HL-60 (cell line): ENCODE data around the gene SMIM7.

Source experiments
- CTCF ChIP-seq: IDR thresholded peaks from one replicate; pipeline ENCODE4 v1.5.1; 2011; ENCODE audit warnings: low read length, control low read depth, inconsistent platforms; ENCODE audit not compliant: insufficient read depth
- POLR2AphosphoS5 ChIP-seq: IDR thresholded peaks from 2 replicates; pipeline ENCODE4 v1.6.1; 2012; ENCODE audit warnings: low read depth
- REST ChIP-seq: IDR thresholded peaks from 2 replicates; pipeline ENCODE4 v1.6.1; 2012; ENCODE audit warnings: low read depth; ENCODE audit not compliant: insufficient replicate concordance
- SPI1 ChIP-seq: IDR thresholded peaks from 2 replicates; pipeline ENCODE4 v1.6.1; 2012; ENCODE audit warnings: low read depth, mild to moderate bottlenecking, borderline replicate concordance

- no peak for TF ChIP-seq CTCF
- no peak for TF ChIP-seq POLR2AphosphoS5
- TF ChIP-seq SPI1: no peak
- TF ChIP-seq REST: no peak
Measured at GRCh38 chr19:16660763-16661479, 977 bp upstream of the SMIM7 start, which contains the start of gene TMEM38A.
